OCI-LY3 (cell line): Measurements from ENCODE around the gene TEX10.

Experiments
- EZH2phosphoT487 ChIP-seq: fragments of 200-600 bp; shearing (Covaris generic); IDR thresholded peaks from 2 replicates; pipeline ENCODE4 v1.6.1; 2018; ENCODE audit warnings: antibody characterized with exemption, mixed run types, low read depth
- TF ChIP-seq, protein P1 (sequence below): fragments of 200-600, 300-600 bp; sonication (generic); IDR thresholded peaks from 2 replicates; pipeline ENCODE4 v1.5.1; 2014; ENCODE audit warnings: antibody characterized with exemption, low read length, low read depth

DNA sequence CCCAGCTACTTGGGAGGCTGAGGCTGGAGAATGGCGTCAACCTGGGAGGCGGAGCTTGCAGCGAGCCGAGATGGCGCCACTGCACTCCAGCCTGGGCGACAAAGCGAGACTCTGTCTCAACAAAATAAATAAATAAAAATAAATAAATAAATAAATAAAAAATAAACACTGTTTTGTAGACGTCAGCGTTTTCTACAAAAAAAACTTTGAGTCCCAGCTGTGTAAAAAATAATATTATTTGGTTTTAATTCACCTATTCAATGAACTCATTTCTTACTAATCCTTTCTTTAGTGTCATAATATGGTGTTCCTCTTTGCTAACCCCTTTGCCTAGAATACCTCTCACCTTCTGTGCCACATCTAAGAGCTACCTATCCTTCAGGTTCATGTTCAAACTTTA lies 44.0 kb upstream of the TEX10 start:
- TF ChIP-seq, protein P1, sequence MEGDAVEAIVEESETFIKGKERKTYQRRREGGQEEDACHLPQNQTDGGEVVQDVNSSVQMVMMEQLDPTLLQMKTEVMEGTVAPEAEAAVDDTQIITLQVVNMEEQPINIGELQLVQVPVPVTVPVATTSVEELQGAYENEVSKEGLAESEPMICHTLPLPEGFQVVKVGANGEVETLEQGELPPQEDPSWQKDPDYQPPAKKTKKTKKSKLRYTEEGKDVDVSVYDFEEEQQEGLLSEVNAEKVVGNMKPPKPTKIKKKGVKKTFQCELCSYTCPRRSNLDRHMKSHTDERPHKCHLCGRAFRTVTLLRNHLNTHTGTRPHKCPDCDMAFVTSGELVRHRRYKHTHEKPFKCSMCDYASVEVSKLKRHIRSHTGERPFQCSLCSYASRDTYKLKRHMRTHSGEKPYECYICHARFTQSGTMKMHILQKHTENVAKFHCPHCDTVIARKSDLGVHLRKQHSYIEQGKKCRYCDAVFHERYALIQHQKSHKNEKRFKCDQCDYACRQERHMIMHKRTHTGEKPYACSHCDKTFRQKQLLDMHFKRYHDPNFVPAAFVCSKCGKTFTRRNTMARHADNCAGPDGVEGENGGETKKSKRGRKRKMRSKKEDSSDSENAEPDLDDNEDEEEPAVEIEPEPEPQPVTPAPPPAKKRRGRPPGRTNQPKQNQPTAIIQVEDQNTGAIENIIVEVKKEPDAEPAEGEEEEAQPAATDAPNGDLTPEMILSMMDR: no peak
- no peak for TF ChIP-seq EZH2phosphoT487
